NCI-H345 treated with DMSO at 0.1 percent for 48 hours (cell line): ENCODE data around the gene KCNQ1.
A peak's percentile ranks its signal among the peaks of the same experiment; 100 is the strongest.

ENCODE experiments used
- DNase-seq: peaks from one replicate; lab custom pipeline; 2025; ENCODE audit not compliant: unreplicated experiment; lab: John Stamatoyannopoulos, UW

Gene KCNQ1

DNA sequence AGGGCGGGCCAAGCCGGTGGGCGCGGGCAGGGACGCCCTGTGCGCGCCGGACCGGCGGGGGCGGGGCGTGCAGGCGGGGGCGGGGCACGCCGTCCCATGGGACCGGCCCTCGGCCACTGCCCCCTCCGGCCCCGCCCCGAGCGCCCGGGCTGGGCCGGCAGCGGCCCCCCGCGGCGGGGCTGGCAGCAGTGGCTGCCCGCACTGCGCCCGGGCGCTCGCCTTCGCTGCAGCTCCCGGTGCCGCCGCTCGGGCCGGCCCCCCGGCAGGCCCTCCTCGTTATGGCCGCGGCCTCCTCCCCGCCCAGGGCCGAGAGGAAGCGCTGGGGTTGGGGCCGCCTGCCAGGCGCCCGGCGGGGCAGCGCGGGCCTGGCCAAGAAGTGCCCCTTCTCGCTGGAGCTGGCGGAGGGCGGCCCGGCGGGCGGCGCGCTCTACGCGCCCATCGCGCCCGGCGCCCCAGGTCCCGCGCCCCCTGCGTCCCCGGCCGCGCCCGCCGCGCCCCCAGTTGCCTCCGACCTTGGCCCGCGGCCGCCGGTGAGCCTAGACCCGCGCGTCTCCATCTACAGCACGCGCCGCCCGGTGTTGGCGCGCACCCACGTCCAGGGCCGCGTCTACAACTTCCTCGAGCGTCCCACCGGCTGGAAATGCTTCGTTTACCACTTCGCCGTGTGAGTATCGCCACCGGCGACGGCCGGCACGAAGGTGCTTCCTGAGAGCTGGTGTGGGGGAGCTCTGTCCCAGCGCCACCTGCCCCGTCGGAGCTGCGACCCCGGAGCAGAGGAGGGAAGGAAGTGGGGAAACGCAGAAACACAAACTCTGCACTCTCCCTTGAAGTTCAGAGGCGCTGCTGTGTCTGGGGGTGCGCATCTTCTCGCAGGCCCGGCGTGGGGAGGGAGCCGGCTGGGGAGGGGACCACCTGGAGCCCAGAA is at the start of gene KCNQ1:
KCNQ1 (plus strand) TSS at position 188 of the 925 bp plus-strand sequence; CDS start at position 279, 91 bp downstream.
- DNase-seq, result peak; percentile 25

DNA sequence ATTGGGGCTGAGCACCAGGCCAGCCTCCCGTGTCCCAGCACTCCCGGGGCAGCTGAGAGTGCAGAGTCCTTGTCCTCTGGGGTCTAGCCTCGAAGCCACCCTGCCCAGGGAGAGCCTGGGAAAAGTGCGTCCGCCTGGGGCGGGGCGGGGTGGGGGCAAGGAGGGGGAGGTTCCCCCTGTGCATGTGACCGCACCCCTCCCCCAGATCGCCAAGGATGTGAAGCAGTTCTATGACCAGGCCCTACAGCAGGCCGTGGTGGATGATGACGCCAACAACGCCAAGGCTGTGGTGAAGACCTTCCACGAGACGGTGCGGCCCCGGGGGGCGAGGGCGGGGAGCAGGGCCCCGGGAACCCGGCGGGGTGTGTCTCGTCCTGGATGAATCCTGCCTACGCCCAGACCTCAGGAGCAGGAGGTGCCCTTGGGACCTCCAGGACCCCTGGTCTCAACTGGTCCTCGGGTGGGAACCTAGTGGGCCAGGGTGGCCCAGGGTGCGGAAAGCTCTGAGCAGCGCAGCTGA is 49.5 kb upstream of the KCNQ1 start:
- no peak for DNase-seq

GRCh38 chr11:2395856-2396255 is 49.0 kb upstream of the KCNQ1 start:
- DNase-seq, result no peak

GRCh38 chr11:2396471-2396870 is 48.3 kb upstream of the KCNQ1 start:
- no peak for DNase-seq

- no peak for DNase-seq
Observed at GRCh38 chr11:2397005-2397404, 47.8 kb upstream of the KCNQ1 start.

- DNase-seq, result no peak
Observed at GRCh38 chr11:2398664-2399355, 46.0 kb upstream of the KCNQ1 start.

DNA sequence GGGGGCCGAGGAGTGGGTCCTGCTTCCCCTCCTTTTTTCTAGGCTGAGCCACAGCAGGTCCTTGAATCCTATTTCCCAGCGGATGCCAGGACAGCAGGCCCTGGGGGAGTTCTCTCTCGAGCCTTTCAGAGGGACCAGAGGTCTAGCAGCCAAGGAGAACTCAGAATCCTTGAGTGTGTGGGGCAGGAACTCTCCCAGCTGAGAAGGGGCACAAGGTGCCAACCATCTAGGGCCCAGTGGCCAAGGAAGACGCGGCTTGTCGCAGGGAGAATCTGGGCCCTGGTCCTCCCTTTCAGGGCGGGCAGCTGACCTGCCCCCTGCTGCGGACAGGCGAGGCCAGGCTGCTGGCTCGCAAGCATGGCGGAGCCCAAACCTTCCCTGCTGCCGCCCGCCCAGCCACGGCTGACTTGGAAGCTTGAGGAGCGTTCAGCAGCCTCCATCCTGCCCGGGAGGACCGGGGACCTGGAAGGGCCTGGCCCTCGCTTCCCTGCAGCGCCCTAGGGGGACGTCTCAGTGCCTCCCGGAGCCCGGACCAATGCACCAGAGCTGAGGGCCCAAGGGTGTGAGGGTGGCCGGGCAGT is 45.2 kb upstream of the KCNQ1 start:
- no peak for DNase-seq

- peak; percentile 99 for DNase-seq
Observed at GRCh38 chr11:2400069-2400761, 44.6 kb upstream of the KCNQ1 start, which contains the start of gene TSSC4. Gene TSSC4 (plus strand): TSS chr11:2400750. CDS start chr11:2402634, 1,884 bp downstream.

- no peak for DNase-seq
Observed at GRCh38 chr11:2400762-2401435, 43.9 kb upstream of the KCNQ1 start.

- no peak for DNase-seq
Observed at GRCh38 chr11:2401436-2401984, 43.3 kb upstream of the KCNQ1 start.

DNA sequence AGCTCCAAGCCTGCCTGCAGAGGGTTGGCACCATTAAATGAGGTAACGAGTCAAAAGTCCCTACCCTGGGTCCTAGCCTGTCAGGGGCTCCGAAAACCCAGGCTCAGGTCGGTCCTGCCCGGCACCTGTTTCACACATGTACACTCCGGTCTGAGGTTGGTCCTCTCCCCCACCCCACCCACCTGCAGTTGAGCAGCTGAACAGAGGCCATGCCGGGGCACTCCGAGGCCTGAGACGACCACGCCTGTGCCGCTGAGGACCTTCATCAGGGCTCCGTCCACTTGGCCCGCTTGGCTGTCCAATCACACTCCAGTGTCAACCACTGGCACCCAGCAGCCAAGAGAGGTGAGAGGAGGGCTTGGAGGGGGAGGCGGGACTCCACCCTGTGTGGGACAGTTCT is 42.7 kb upstream of the KCNQ1 start:
- no peak for DNase-seq

DNA sequence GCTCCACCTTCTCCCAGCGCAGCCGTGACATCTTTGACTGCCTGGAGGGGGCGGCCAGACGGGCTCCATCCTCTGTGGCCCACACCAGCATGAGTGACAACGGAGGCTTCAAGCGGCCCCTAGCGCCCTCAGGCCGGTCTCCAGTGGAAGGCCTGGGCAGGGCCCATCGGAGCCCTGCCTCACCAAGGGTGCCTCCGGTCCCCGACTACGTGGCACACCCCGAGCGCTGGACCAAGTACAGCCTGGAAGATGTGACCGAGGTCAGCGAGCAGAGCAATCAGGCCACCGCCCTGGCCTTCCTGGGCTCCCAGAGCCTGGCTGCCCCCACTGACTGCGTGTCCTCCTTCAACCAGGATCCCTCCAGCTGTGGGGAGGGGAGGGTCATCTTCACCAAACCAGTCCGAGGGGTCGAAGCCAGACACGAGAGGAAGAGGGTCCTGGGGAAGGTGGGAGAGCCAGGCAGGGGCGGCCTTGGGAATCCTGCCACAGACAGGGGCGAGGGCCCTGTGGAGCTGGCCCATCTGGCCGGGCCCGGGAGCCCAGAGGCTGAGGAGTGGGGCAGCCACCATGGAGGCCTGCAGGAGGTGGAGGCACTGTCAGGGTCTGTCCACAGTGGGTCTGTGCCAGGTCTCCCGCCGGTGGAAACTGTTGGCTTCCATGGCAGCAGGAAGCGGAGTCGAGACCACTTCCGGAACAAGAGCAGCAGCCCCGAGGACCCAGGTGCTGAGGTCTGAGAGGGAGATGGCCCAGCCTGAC is 41.7 kb upstream of the KCNQ1 start:
- no peak for DNase-seq

- no peak for DNase-seq
Observed at GRCh38 chr11:2404735-2405196, 40.0 kb upstream of the KCNQ1 start.

GRCh38 chr11:2406451-2406850 is 38.4 kb upstream of the KCNQ1 start:
- DNase-seq, result no peak

GRCh38 chr11:2406878-2407410 is 37.9 kb upstream of the KCNQ1 start:
- no peak for DNase-seq

- no peak for DNase-seq
Observed at GRCh38 chr11:2408671-2409070, 36.1 kb upstream of the KCNQ1 start.

DNA sequence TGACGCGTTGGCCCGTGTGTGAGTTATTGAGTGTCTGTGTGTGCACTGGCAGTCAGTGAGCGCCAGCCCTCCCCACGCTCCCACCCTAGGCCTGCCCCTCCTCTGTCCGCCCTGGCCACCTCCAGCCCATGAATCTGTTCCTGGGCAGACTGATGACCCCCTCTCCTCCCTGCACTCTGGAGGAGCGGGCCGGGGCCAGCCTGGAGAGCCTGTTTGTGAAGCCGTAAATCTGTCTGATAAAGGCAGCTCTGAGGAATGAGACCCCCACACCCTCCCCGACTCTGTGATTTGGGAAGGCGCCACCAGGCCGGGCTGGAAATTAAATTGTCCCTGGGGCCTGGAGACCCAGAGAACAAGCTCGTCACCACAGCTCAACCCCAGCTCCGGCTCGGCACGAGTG is 35.7 kb upstream of the KCNQ1 start:
- DNase-seq, result no peak

DNA sequence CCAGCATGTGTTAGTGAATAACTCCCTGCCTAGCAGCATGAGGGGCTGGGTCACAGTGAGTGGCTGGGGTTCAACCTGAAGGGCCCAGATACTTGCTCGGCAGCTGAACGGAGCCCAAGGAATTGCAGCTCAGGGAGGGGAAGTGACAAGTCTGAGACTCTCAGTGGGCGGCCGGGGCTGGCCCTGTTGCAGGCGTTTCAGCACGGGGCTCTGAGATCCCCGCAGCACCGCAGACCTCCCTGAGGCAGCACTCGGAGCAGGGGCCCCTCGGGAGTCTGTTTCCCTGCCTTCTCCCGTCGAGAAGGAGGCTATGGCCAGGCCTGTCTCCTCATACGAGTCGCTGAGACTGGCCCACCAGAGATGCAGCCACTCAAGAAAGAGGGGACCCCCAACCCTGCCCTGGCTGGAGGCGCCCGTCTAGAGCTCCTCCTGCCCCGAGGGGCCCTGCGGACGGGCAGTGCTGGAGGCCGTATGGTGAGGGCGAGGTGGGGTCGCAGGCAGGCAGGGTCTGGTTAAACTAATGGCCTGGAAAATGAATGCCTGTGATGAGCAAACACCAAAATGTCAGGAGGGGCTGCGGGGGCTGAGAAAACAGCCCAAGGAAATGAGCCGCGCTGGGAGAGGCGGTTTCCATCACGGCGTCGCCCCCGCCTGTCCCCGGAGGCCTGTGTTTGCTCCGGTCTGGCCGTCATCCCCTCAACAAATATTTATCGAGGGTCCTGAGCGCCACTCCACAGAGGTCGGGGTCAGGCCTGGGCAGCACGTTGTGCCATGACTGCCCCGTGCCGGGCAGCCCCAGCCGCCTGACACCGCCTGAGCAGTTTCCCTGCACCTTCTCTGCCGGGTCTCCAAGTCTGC is 35.0 kb upstream of the KCNQ1 start:
- DNase-seq, result no peak
